ENCODE data around the gene LRRC14B. TPM values are rescaled to one million over a fixed set of nuclear protein-coding genes. Genes with fewer than 3 reads are reported as not detected.

Gene LRRC14B
- not detected in 2 replicates for total RNA-seq

DNA sequence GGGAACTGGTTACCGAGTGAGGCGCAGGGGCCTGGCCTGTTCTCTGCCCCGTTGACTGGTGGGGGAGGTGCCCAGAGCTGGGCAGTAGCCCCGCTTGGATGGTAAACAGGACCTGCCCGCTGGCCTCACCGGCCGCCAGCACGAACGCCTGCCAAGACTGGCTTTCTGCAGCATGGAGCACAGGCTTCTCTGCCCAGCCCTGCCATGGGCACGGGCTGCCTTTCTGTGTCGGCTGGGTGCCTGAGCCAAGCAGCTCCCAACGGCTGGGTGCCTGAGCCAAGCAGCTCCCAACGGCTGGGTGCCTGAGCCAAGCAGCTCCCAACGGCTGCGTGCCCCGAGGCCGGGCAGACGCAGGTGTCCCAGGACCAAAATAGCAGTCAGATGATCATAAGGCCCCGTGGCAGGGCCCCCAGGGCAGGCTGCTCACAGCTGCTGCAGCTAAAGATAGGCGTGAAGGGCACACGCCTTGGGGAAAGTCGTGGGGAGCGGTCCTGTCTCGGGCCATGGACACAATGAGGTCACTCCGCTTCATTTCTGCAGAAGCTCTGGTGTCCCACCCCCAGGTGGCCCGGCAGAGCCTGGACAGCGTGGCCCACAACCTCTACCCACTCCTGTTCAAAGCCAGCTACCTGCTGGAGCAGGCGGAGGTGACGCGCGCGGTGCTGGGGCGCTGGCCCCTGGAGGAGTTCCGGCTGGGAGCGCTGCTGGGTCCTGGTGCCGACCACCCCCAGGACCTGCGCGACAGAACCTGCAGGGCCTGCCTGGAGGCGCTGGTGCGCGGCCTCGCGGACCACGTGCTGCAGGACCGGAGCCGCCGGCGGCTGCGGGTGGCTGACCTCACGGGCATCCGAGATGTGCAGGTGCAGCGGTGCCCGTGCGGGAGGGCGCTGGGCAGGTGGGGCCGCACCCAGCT lies at the start of gene LRRC14B:
LRRC14B (plus strand) TSS at position 460 of the 913 bp plus-strand sequence; CDS start at position 504, 44 bp downstream.

GRCh38 chr5:217494-218456 lies 26.5 kb downstream of the LRRC14B start, which contains the start of the genes CCDC127 and SDHA:
TSS of gene CCDC127 (minus strand) at chr5:218153. CDS start at chr5:216849, 1,304 bp downstream.
TSS of gene SDHA (plus strand) at chr5:218320. CDS start at chr5:218356, 36 bp downstream.

Other genes starting within 250 kb of the LRRC14B start
- under 0.01 TPM in 2 replicates for gene PLEKHG4B, start 99.3 kb upstream of the LRRC14B start, total RNA-seq
- gene CCDC127, start 26.7 kb downstream of the LRRC14B start, total RNA-seq = 6.5 and 7.6 TPM in 2 replicates
- 146 and 168 TPM in 2 replicates for gene SDHA, start 26.8 kb downstream of the LRRC14B start, total RNA-seq
- 136 and 202 TPM in 2 replicates for gene PDCD6, start 80.2 kb downstream of the LRRC14B start, total RNA-seq
- 23.8 and 29.2 TPM in 2 replicates for gene AHRR, start 130.2 kb downstream of the LRRC14B start, total RNA-seq